GM23338 (cell line): ENCODE results near the gene CHCHD6. TPM values are rescaled to one million over a fixed set of nuclear protein-coding genes. Genes with fewer than 3 reads are reported as not detected.

ENCODE experiments used
- ATAC-seq: fragments of 200-7000 bp; cut with Tn5 transposase; 3 replicates; pipeline ENCODE4 v1.9.1; 2020
- DNase-seq: peaks from one replicate; pipeline ENCODE4 v3.0.0-alpha.2; 2015; ENCODE audit warnings: low spot score
- H2AFZ ChIP-seq: fragments of 200-600 bp; sonication (generic); 2 replicates; pipeline ENCODE4 v1.8.0; 2016; ENCODE audit warnings: antibody characterized with exemption, mild to moderate bottlenecking, moderate library complexity
- H3F3A ChIP-seq: fragments of 200-600 bp; sonication (generic); replicated peaks from 2 replicates; pipeline ENCODE4 v1.8.0; 2017; ENCODE audit warnings: antibody characterized with exemption, mixed run types, low read depth
- H3K27ac ChIP-seq: fragments of 200-600 bp; sonication (generic); 2 replicates; pipeline ENCODE4 v1.6.1; 2016; ENCODE audit warnings: low read depth
- H3K27me3 ChIP-seq: fragments of 200-600 bp; sonication (generic); 2 replicates; pipeline ENCODE4 v1.8.0; 2016; ENCODE audit warnings: mild to moderate bottlenecking, mixed run types, moderate library complexity; ENCODE audit not compliant: insufficient read depth
- H3K36me3 ChIP-seq: fragments of 200-600 bp; sonication (generic); 2 replicates; pipeline ENCODE4 v1.8.0; 2016; ENCODE audit warnings: mild to moderate bottlenecking; ENCODE audit not compliant: insufficient read depth
- H3K4me1 ChIP-seq: fragments of 200-600 bp; sonication (generic); 2 replicates; pipeline ENCODE4 v1.8.0; 2016; ENCODE audit warnings: mild to moderate bottlenecking, moderate library complexity; ENCODE audit not compliant: insufficient read depth
- H3K4me2 ChIP-seq: fragments of 200-600 bp; sonication (generic); 2 replicates; pipeline ENCODE4 v1.7.1; 2017; ENCODE audit warnings: mixed run types
- H3K4me3 ChIP-seq: fragments of 200-600 bp; sonication (generic); 2 replicates; pipeline ENCODE4 v1.6.1; 2016; ENCODE audit warnings: mixed run types
- H3K79me2 ChIP-seq: fragments of 200-600 bp; sonication (generic); replicated peaks from 2 replicates; pipeline ENCODE4 v1.8.0; 2017; ENCODE audit warnings: mild to moderate bottlenecking; ENCODE audit not compliant: insufficient read depth
- H3K9me2 ChIP-seq: fragments of 200-600 bp; sonication (generic); 2 replicates; pipeline ENCODE4 v1.8.0; 2017; ENCODE audit not compliant: insufficient read depth
- H4K20me1 ChIP-seq: fragments of 200-600 bp; sonication (generic); replicated peaks from 2 replicates; pipeline ENCODE4 v1.8.0; 2017; ENCODE audit warnings: mild to moderate bottlenecking; ENCODE audit not compliant: insufficient read depth
- H3K27ac Mint-ChIP-seq: 2 replicates; pipeline ENCODE4 v1.8.0; 2020; ENCODE audit warnings: inconsistent platforms, mild to moderate bottlenecking, moderate library complexity, mixed read lengths
- H3K27me3 Mint-ChIP-seq: 3 replicates; pipeline ENCODE4 v1.8.0; 2022; ENCODE audit warnings: low read depth, mild to moderate bottlenecking, moderate library complexity, mixed read lengths, inconsistent platforms; ENCODE audit not compliant: insufficient read depth, poor library complexity
- H3K36me3 Mint-ChIP-seq: 3 replicates; pipeline ENCODE4 v1.8.0; 2021; ENCODE audit warnings: low read depth, mild to moderate bottlenecking, inconsistent platforms, moderate library complexity, mixed read lengths
- H3K4me1 Mint-ChIP-seq: 3 replicates; pipeline ENCODE4 v1.8.0; 2020; ENCODE audit warnings: mild to moderate bottlenecking, inconsistent platforms, mixed read lengths
- H3K4me3 Mint-ChIP-seq: 3 replicates; pipeline ENCODE4 v1.8.0; 2021; ENCODE audit warnings: moderate library complexity, mild to moderate bottlenecking, inconsistent platforms, mixed read lengths
- H3K9me3 Mint-ChIP-seq: 3 replicates; pipeline ENCODE4 v1.8.0; 2020; ENCODE audit warnings: moderate library complexity, mild to moderate bottlenecking, inconsistent platforms, mixed read lengths
- CREB1 ChIP-seq: fragments of 250-450 bp; sonication (Bioruptor Pico); IDR thresholded peaks from 2 replicates; pipeline ENCODE4 v1.5.0; 2020; ENCODE audit warnings: low read depth, mild to moderate bottlenecking, moderate library complexity
- CTCF ChIP-seq, 2 experiments: fragments of 200-600 bp in 1 of 2; sonication (generic) in 1 of 2; conservative IDR thresholded peaks; 2 replicates each; pipeline versions ENCODE4 v1.5.1 to v1.6.1; 2016 to 2017; ENCODE audit warnings: antibody characterized with exemption in 2 of 2, low read depth in 2 of 2, mild to moderate bottlenecking in 2 of 2, moderate library complexity in 1 of 2
- ETS1 ChIP-seq: IDR thresholded peaks from 2 replicates; pipeline ENCODE4 v1.6.1; 2016; ENCODE audit warnings: antibody characterized with exemption
- EZH2 ChIP-seq: fragments of 200-600 bp; sonication (generic); IDR thresholded peaks from one replicate; pipeline ENCODE4 v1.8.0; 2017; ENCODE audit warnings: antibody characterized with exemption, mild to moderate bottlenecking, low read depth; ENCODE audit not compliant: unreplicated experiment
- EZH2phosphoT487 ChIP-seq: fragments of 200-600 bp; sonication (generic); IDR thresholded peaks from one replicate; pipeline ENCODE4 v1.8.1; 2018; ENCODE audit warnings: antibody characterized with exemption; ENCODE audit not compliant: unreplicated experiment
- JUNB ChIP-seq: IDR thresholded peaks from one replicate; pipeline ENCODE4 v1.6.1; 2016; ENCODE audit warnings: antibody characterized with exemption; ENCODE audit not compliant: unreplicated experiment
- NANOG ChIP-seq: IDR thresholded peaks from 2 replicates; pipeline ENCODE4 v1.6.1; 2016; ENCODE audit warnings: antibody characterized with exemption, borderline replicate concordance
- POLR2AphosphoS5 ChIP-seq: IDR thresholded peaks from 2 replicates; pipeline ENCODE4 v1.6.1; 2016; ENCODE audit warnings: antibody characterized with exemption, low read depth
- REST ChIP-seq: IDR thresholded peaks from one replicate; pipeline ENCODE4 v1.6.1; 2018; ENCODE audit warnings: antibody characterized with exemption; ENCODE audit not compliant: unreplicated experiment
- STAT1 ChIP-seq: IDR thresholded peaks from one replicate; pipeline ENCODE4 v1.6.1; 2016; ENCODE audit warnings: antibody characterized with exemption; ENCODE audit not compliant: unreplicated experiment
- ZNF114 ChIP-seq: fragments of 250-450 bp; sonication (Bioruptor Pico); IDR thresholded peaks from 2 replicates; pipeline ENCODE4 v1.5.0; 2020; ENCODE audit warnings: mild to moderate bottlenecking, moderate library complexity
- ZNF331 ChIP-seq: fragments of 250-450 bp; sonication (Bioruptor Pico); IDR thresholded peaks from 2 replicates; pipeline ENCODE4 v1.5.0; 2020; ENCODE audit warnings: low read depth, mild to moderate bottlenecking, moderate library complexity
- ZNF462 ChIP-seq: fragments of 250-450 bp; sonication (Bioruptor Pico); IDR thresholded peaks from 2 replicates; pipeline ENCODE4 v1.5.0; 2020; ENCODE audit warnings: mild to moderate bottlenecking, moderate library complexity
- polyA plus RNA-seq: library from polyadenylated mRNA; unstranded; fragments of >200 nt; fragmentation: Nextera tagmentation; extraction: Ambion mirVana; gene quantifications from 2 replicates; pipeline ENCODE4 v1.2.1, GENCODE V29; 2016
- total RNA-seq: library from RNA; depleted of rRNA; stranded (reverse); fragments of >200 nt; shearing (Covaris generic); gene quantifications from 2 replicates; pipeline ENCODE4 v1.2.3, GENCODE V29; 2014

The CHCHD6 gene
- total and polyA plus RNA-seq, 2 experiments from 2014 or later, result 28.8 to 43.0 TPM

GRCh38 chr3:126958638-126959085 is 254.6 kb downstream of the CHCHD6 start:
- Histone ChIP-seq H2AFZ (no peak overlapping the region), H3K4me1 (no peaks in the 10 kb centered on the region), H3F3A (no peaks in the 10 kb centered on the region), H4K20me1 (no peaks in the 10 kb centered on the region; the same call in 1 of the 2 replicates), H3K9me2 (no peaks in the 10 kb centered on the region), H3K36me3 (no peaks in the 10 kb centered on the region), H3K4me2 (no peak overlapping the region), H3K27ac (no peak overlapping the region), H3K4me3 (no peak overlapping the region), H3K79me2 (no peaks in the 10 kb centered on the region), H3K27me3 (no peaks in the 10 kb centered on the region)
- ATAC-seq (no peak), DNase-seq (no peak)
- Mint-ChIP-seq H3K36me3 (no peaks in the 10 kb centered on the region), H3K4me1 (peaks cover 15% of the 10 kb centered on the region), H3K9me3 (no peaks in the 10 kb centered on the region; the same call in 2 of the 3 replicates), H3K27me3 (peaks cover 20% of the 10 kb centered on the region), H3K27ac (no peak overlapping the region), H3K4me3 (no peak overlapping the region)
- TF ChIP-seq STAT1, result no peak
- no peak for TF ChIP-seq ZNF114 (CRISPR knock-in tag)
- no peak for TF ChIP-seq EZH2
- no peak for TF ChIP-seq JUNB
- TF ChIP-seq ZNF331 (CRISPR knock-in tag), result no peak
- TF ChIP-seq POLR2AphosphoS5, result no peak
- TF ChIP-seq ZNF462 (CRISPR knock-in tag), result no peak
- no peak for TF ChIP-seq CTCF (conservative IDR thresholded peaks at IDR 0.05; ENCODE audit: low read depth in 2 of 2)
- no peak for TF ChIP-seq ETS1
- no peak for TF ChIP-seq REST
- TF ChIP-seq EZH2phosphoT487, result no peak
- TF ChIP-seq NANOG, result no peak
- no peak for TF ChIP-seq CREB1
